CD4-positive, alpha-beta T cell treated with Interferon alpha-2 for 1 hour (primary cell): Measurements from ENCODE around the gene OR11G2.
"Not testable (repeated sequence)": the region's sequence is repeated elsewhere in the genome, so short reads cannot be mapped to it uniquely, and the experiment has no call there.

Source experiments
- DNase-seq, 2 donors: peaks; one replicate each; pipeline ENCODE4 v3.0.0-alpha.2; 2020 to 2022

The OR11G2 gene

DNA sequence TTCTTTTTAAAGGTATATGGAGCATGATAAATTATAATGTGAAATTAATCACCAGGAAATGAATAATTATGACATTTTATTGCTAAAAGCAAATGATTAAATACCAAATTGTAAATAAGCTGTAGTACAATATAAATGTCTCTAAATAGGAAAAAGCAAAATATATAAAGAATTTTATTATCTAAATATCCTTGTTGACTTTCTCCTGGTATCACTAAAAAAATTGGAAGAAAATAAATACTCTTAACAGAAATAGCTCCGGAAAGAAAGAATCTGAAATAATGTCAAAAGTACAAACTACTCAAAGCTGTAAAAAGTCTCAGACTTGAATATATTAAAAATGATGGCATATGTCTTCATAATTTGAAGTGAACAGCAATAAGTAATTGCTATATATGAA lies 38.0 kb downstream of the OR11G2 start, which contains the start of gene OR11H7:
Gene OR11H7 (plus strand): TSS at position 301 of the 400 bp plus-strand sequence.
- no peak for DNase-seq

DNA sequence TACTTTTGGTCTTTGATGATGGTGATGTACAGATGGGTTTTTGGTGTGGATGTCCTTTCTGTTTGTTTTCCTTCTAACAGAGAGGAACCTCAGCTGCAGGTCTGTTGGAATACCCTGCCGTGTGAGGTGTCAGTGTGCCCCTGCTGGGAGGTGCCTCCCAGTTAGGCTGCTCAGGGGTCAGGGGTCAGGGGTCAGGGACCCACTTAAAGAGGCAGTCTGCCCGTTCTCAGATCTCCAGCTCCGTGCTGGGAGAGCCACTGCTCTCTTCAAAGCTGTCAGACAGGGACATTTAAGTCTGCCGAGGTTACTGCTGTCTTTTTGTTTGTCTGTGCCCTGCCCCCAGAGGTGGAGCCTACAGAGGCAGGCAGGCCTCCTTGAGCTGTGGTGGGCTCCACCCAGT lies 44.7 kb downstream of the OR11G2 start:
- not testable (repeated sequence) for DNase-seq

DNA sequence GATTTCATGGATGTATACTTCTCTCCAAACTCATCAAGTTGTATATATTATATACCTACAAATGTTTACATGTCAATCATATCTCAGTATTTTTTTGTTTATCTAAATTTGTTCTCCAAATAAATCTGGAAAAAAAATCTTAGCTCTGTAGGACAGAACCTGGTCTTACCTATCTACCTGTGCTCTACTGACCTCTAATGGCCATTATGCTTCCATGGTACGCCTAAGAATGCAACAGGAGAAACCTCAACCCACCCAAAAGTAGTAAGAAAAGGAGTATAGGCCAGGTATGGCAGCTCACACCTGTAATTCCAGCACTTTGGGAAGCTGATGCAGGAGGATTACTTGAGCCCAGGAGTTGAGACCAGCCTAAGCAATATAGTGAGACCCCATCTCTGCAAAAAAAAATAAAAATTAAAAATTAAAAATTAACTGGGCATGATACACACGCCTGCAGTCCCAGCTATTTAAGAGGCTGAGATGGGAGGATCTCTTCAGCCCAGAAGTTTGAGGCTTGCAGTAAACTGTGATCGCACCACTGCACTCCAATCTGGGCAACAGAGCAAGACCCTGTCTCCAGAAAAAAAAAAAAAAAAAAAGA lies 57.0 kb downstream of the OR11G2 start:
- DNase-seq, result peak in 1 of 2 donors; percentile 10
